GM21528 (cell line): ENCODE measurements around the gene CMIP.

ENCODE experiments used
- ATAC-seq: cut with Tn5 transposase; IDR thresholded peaks from one replicate; pipeline ENCODE4 v1.9.1; 2021; ENCODE audit warnings: mild to moderate bottlenecking, moderate library complexity; ENCODE audit not compliant: unreplicated experiment, low FRiP score

The CMIP gene

DNA sequence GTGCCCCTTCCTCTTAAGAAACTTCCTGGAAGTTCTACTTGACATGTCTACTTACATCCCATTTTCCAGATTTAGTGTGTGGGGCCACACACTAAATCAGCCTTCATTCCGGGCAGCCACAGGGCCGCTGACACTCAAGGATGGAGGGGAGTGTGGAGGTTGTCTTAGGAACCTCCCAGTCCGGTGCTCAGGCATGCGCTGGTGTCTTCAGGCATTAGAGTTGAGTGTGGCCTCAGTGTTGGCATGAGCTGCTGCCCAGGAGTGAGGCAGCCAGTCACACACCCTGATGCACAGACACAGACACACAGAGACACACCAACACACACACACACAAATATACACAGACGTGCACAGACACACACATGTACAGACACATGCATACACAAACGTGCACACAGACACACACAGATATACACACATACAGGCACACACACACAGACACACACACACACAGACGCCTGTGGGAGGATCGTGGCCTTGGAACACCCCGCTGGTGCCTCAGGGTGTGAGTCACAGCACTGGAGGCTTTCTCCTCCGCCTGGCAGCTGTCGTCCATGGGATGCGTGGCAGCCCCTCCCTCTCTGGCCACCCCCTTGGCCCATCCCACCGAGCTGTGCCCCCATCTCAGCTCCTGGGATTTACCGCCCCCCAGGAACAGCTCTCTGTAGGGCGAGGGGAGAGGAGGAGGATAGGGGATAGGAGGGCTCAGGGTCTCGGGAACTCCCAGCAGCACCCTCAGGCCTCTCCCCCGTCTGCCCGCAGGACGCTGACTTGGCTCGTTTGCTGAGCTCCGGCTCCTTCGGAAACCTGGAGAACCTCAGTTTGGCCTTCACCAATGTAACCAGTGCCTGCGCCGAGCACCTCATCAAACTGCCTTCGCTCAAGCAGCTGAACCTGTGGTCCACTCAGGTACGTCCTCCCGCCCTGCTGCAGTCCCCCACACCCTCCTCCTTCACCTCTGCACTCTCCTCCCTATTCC, 258.9 kb downstream of the CMIP start:
- no peak for ATAC-seq

DNA sequence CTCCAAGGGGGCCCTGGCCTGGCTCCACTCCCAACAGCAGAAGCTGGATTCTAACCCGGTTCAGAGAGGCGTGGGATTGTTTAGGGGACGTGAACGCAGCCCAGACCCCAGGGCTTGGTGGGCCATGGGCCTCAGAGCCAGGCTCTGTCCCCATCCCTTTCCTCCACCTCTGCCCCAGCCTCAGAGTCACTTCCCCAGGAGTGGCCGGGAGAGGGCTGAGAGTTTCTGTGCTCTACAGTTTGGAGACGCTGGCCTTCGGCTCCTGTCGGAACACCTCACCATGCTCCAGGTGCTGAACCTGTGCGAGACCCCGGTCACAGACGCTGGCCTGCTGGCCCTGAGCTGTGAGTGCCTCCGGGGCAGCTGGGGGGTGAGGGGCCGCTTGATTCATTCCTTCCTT, 260.7 kb downstream of the CMIP start:
- ATAC-seq: no peak

DNA sequence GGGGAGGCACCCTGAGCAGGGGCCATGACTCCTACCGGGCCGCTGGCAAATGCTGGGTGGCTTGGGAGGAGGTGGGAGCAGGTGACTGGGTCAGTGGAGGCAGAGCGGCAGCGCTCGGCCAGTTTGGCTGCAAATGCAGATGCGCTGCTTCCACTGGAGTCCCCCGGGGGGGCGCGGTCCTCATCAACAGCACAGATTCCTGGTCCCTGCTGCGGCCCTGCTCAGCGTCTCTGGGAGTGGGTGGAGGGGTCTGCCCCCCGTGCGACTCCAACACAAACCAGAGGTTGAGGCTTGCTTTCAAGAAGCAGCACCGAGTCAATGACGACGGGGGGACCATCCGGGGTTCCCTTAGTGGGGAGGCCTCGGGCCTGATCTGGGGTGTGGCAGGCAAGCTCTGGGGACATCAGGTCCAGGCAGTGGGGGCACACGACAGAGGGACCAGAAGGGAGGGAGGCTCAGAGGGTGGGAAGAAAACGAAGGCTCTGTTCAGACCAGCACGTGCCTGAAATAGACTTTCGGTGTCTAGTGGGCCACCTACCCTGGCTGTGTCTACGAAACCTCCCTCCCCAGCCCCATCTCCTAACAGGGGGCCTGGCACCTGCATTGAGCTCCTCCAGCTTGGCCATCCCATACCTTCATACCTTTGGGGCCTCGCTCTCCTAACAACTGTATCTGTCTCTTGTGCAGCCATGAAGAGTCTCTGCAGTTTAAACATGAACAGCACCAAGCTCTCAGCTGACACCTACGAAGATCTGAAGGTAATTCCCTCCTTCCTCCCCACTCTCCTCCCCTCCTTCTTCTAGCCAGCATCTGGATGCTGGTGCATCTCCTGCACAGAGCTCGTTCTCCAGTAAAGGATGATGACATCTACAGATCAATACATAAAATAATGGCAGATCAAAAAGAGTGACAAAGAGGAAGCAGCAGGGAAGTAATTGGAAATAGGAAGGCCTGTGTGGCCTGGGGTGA, 262.0 kb downstream of the CMIP start:
- ATAC-seq: no peak

DNA sequence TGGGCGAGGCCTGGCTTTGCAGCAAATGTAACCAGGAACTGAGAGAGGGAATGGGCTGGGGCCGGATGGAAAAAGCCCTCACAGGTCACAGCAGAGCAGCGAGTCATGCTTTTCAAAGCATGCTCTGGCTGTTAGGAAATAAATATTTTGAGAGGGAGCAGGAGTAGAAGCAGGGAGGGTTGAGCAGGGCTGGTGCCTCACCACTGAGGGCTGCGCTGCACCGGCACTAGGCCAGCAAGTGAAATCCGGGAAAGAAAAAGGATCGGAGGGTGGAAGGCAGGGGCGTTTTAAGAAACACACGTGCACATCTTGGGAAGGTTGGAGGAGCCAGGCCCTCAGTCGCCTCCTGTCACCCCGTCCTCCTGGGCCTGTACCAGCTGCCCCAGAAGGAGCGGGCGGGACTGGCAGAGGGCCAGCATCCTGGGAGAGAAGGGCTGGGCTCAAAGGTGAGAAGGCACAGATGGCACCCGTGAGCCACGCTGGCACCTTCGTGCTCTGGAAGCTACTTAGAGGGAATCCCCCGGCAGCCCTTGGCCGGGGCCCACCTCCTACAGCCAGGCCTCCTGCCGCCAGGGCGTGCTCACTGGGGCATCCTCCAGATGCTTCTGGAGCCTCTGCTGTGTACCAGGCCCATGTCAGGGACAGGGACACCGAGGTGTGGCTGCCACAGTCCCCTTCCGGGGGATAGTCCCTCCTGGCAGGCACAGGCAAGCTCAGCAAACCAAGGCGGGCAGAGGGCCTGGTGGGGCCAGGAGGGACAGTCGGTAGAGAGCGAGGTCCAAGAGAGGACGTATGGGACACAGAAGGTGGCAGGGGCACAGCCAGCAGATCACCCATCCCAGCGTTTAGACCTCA, 263.0 kb downstream of the CMIP start:
- ATAC-seq: no peak

DNA sequence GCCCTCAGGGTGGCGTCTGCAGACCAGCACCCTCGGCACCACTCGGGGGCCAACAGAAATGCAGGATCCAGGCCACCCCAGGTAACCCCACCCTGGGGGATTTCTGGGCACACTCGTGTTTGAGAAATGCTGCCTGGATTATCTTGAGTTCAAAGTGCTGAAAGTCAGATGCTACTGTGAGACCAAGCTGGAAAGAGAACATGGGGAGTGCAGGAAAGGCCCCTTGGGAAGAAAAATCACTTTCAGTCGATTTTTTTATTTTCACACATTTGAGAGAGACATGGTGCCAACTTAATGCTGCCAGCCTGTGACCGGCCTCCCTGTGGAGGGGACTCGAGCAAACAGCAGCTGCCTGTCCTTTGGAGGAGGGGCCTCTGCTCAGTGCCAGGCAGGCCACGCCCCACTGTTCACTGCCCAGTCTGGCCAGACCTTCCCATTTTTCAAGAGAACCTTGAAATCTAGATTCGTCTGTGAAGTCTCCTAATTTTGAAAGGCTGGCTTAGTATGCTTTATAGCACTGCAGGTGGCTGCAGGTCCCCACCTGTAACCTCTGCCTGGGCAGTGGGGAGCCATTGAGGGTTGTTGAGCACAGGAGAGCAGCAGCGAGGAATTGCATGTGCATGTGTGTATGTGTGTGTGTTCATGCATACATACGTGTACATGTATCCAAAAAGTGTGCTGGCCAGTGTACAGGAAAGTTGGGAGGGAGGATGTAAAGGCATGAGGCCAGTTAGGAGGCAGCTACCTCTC, 263.8 kb downstream of the CMIP start:
- ATAC-seq: no peak

DNA sequence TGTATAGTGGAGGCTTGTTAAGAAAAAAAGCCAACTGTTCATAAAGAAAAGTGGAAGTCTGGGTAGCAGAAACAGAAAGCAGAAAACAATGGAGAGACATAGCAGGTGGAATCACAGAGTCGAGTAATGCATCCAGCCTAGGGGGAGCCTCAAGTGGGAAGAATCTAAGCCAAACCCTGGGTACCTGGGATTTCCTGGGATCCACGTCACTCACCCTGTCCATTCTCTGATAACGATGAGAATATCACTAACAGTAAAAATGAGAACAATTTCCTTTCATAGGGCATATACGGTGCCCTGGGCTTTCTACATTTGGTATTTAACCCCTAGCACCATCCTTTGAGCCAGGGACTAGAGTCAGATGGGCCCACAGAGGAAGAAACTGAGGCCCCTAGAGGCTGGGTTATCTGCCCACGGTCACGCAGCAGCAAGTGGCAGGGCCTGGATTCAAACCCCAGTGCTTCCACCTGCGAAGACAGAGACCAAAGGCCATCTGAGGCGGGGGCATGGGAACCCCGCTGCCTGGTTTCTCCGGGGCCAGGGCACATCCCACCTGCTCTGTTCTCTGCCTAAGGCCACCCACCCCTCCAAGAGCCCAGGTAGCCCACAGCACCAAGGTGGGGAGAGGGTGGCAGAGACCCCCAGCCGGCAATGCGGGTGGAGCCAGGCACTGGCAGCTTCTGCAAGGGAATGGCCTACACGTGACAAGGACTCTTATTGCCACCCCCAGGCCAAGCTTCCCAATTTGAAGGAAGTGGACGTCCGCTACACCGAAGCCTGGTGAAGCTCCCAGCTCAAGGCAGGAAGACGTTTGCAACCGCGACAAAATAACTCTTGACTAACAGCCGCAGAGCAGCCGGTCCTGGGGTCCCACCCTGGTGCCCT, 264.6 kb downstream of the CMIP start:
- ATAC-seq: no peak

DNA sequence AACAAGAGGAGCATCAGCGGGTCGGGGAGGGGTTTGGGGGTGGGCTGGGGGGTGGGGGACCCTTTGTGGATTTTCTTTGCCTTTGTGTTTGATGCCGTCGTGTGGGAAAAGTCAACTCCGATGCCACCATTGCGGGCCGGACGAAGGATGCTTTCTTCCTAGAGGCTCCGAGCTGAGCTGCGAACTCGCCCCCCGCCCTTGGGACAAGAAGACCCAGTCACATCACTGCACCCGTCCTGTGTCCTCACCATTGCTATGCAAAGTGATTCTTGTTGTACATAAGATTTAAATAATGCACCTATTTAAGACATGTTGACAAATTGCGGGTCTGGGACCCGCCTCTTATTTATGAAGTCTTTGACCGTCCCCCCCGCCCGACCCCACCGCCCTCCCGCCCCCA, 265.4 kb downstream of the CMIP start:
- no peak for ATAC-seq

DNA sequence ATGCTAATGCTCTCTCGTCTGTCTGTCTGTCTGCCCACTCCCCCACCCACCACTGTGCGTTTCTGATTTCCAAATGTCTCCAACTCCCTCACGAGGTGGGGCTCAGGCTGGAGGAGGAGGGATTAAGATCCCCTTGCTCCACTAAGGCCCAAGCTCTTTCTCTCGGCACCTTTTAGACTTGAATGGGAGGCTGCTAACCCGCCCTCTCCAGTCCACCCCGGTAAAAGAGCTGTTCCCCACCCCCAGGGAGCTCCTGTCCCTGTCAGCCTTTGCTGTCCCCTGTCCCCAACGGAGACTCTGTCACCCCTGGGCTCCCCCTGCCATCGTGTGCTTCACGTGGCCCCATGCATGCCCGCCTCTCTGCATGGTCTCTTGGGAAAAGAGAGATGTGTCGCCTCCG, 266.0 kb downstream of the CMIP start:
- no peak for ATAC-seq

DNA sequence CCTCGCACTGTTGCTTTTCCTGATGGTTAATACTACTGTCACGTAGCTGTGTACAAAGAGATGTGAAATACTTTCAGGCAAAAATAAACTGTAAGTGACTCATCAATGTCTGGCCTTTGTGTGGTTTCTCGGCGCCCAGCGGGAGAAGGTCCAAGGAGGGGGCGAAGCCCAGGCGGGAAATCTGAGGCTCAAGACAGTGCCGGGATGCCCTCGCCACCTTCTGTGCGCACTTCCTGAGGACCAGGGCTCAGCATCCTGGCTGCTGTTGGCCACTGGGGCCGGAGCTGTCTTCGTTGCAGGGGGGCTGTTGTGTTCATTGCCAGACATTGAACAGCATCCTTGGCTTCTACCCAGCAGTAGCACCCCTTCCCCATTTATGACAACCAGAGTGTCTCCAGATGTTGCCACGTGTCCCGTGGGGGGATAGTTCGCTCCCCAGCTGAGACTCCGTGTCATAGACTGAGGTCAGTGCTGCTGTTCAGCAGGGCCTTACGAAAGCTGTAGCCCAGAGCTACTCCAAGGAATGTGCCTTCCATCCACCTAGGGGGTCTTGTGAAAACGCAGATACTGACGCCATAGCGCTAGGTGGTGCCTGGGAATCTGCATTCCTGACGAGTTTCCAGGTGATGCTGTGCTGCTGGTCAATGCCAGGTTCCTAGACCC, 267.2 kb downstream of the CMIP start:
- no peak for ATAC-seq

DNA sequence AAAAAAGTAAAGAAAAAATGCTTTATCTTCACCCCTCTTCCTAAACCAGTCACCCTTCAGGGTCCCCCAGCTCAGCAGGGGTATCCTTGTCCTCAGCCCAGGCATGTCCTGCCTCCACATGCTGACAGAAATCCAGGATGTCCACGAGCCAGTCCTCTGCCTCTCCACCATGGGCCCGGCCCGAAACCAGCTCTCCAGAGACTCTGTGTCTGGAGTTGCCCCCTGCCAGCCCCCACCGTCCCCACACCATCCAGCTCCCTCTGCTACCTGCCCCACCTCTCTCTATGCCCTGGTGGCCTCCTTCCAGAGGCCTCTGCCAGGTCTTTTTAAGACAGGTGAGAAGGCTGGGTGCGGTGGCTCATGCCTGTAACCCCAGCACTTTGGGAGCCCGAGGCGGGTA, 268.1 kb downstream of the CMIP start:
- ATAC-seq: no peak

DNA sequence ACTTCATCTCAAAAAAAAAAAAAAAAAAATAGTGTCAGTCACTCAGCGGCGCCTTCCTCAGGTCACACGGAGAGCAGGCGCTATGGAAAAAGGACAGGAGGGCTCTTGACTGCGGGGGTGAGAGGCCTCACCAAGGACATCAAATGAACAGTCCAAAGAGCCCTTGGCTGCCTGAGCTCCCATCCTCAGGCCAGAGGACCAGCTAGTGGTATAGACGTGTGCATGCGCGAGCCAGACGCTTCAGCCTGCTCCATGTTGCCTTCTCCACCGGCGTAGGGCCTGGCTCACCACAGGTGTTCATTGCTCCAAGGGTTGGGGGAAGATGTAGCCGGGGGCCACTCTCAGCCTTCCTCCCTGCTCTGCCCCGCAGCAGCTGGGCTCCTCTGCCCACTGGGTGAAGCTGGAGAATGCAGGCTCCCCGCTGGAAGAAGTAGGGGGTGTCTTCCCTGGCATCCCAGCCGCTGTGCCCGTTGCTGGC, 268.7 kb downstream of the CMIP start:
- ATAC-seq: no peak

DNA sequence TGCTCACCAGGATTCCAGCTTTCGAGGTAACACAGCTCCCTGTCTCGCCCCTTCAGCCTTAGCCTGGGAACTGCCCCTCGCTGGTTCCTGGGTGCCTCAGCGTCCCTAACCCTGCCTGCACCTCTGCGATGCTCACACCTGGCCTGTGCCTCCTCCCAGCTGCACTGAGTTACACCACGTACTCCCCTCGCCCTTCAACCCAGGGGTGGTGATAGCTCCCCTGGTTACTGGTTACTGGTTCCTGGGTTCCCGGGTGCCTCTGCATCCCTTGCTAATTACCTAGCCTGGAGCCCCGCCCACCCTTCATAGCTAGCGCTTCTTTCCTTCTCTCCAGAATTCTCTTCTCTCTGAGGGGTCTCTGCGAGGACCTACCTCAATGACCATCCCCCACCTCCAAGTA, 269.2 kb downstream of the CMIP start:
- ATAC-seq: no peak

DNA sequence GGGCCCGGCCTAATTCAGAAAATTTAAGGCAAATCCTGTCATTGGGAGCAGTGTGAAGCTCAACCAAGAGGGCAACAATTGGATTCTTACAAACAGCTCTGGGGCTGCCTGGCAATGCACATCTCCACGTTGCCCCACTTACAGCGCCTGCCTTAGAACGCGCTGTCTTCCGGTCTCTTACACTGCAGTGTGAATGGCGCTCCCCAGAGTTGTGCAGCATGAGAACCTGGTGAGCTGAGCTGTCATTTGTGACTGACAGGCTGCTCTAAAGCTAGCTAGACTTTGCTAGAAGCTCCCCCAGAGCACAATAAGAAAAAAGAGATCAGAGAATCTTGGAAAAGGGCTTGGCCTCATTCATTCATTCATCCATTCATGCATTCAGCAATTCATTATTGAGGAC, 270.0 kb downstream of the CMIP start:
- no peak for ATAC-seq

DNA sequence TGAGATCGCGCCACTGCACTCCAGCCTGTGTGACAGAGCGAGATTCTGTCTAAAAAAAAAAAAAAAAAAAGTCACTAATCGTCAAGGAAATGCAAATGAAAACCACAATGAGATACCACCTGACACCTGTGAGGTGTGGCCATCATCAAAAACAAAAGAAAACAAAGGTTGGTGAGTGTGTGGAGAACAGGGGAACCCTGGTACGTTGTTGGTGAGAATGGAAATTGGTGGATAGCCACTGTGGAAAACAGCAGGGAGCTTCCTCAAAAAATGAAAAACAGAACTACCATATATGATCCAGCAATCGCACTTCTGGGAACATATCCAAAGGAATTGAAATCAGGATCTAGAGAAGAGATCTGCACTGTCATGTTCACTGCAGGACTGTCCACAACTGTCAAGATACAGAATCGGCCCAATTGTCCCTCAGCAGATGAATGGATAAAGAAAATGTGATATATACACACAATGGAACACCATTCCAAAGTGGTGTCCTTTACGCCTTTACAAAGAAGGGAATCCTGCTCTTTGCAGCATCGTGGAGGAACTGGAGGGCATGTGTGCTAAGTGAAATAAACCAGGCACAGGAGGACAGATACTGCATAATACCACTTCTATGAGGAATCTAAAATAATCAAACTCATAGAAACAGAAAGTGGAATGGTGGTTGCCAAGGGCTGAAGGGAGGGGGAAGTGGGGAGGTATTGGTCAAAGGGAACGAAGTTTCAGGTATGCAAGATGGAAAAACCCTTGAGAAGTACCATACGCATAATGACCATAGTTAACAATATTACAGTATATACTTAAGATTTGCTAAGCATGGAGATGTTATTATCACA, 271.0 kb downstream of the CMIP start:
- ATAC-seq: peak; percentile 59

DNA sequence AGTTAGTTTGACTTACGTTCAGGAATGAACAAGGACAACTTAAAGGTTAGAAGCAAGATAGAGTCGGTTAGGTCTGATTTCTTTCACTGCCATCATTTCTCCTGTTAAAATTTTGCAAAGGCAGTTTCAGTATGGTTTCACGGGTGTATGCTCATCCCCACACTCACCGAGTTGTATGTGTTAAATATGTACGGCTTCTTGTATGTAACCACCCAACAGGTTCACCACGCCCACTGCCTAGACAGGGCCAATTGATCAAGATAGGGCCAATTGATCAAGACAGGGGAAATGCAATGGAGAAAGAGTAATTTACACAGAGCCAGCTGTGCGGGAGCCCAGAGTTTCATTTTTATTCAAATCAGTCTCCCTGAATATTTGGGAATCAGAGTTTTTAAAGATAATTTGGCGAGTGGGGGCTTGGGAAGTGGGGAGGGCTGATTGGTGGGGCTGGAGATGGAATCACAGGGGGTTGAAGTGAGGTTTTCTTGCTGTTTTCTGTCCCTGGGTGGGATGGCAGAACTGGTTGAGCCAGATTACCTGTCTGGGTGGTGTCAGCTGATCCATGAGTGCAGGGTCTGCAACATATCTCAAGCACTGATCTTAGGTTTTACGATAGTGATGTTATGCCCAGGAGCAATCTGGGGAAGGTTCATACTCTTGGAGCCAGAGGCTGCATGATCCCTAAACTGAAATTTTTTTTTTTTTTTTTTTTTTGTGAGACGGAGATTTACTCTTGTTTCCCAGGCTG, 272.0 kb downstream of the CMIP start:
- ATAC-seq: peak; percentile 54

DNA sequence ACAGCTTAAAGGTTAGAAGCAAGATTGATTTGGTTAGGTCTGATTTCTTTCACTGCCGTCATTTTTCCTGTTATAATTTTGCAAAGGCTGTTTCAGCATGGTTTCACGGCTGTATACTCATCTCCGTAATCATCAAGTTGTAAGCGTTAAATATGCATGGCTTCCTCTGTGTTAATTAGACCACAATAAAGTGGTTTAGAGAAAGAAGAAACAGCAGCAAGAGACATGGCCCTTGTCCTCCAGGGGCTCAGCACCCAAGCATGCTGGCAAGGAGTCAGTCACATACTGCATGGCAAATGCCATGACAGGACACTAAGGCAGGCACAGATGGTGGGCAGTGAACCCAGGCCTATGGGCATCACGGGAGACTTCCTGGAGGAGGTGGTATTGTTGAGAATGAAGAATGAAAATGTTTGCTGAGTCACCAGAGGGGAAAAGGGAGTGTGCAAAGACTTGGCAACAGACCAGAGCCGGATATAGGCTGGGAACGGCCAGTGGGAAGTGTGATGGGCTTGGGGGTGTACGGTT, 273.1 kb downstream of the CMIP start:
- ATAC-seq: no peak
